KMS-11 (cell line): ENCODE data around the gene INCENP.

ENCODE experiments used
- H2AFZ ChIP-seq: fragments of 200-600 bp; sonication (generic); 2 replicates; pipeline ENCODE4 v1.6.1; 2016; ENCODE audit warnings: antibody characterized with exemption, mixed run types, low read depth
- H3K27ac ChIP-seq: fragments of 200-600 bp; sonication (generic); 2 replicates; pipeline ENCODE4 v1.6.1; 2016; ENCODE audit warnings: mild to moderate bottlenecking, mixed run types
- H3K27me3 ChIP-seq: fragments of 200-600 bp; sonication (generic); 2 replicates; pipeline ENCODE4 v1.6.1; 2017; ENCODE audit warnings: mild to moderate bottlenecking, low read depth, mixed run types, moderate library complexity; ENCODE audit not compliant: insufficient read depth
- H3K36me3 ChIP-seq: fragments of 200-600 bp; sonication (generic); 2 replicates; pipeline ENCODE4 v1.6.1; 2017; ENCODE audit warnings: mild to moderate bottlenecking, mixed run types; ENCODE audit not compliant: insufficient read depth
- H3K4me1 ChIP-seq: fragments of 200-600 bp; sonication (generic); 2 replicates; pipeline ENCODE4 v1.6.1; 2016; ENCODE audit warnings: mild to moderate bottlenecking, low read depth, mixed run types; ENCODE audit not compliant: poor library complexity, severe bottlenecking
- H3K4me2 ChIP-seq: fragments of 200-600 bp; sonication (generic); 2 replicates; pipeline ENCODE4 v1.7.0; 2016; ENCODE audit warnings: mild to moderate bottlenecking, mixed run types
- H3K4me3 ChIP-seq: fragments of 200-600 bp; sonication (generic); IDR thresholded peaks from 2 replicates; pipeline ENCODE4 v1.6.1; 2017; ENCODE audit warnings: low read depth, low read length, mixed read lengths; ENCODE audit not compliant: insufficient read depth
- H3K79me2 ChIP-seq: fragments of 200-600 bp; sonication (generic); 2 replicates; pipeline ENCODE4 v1.6.1; 2016; ENCODE audit warnings: low read depth, mixed run types; ENCODE audit not compliant: insufficient read depth
- H3K9ac ChIP-seq: fragments of 200-600 bp; sonication (generic); 2 replicates; pipeline ENCODE4 v1.6.1; 2016; ENCODE audit warnings: mild to moderate bottlenecking, mixed run types
- H4K20me1 ChIP-seq: fragments of 200-600 bp; sonication (generic); 2 replicates; pipeline ENCODE4 v1.6.1; 2016; ENCODE audit warnings: mild to moderate bottlenecking, mixed run types; ENCODE audit not compliant: insufficient read depth
- CTCF ChIP-seq: fragments of 200-600 bp; sonication (generic); conservative IDR thresholded peaks from 2 replicates; pipeline ENCODE4 v1.6.1; 2017; ENCODE audit warnings: low read depth, mild to moderate bottlenecking, antibody characterized with exemption, low read length, moderate library complexity, mixed read lengths

The INCENP gene

GRCh38 chr11:62137881-62138629, 14.2 kb downstream of the INCENP start:
- TF ChIP-seq CTCF: no peak
- Histone ChIP-seq H3K36me3 (peaks cover 5% of the 10 kb centered on the region; the same call in 1 of the 2 replicates), H4K20me1 (no peaks in the 10 kb centered on the region), H3K27ac (no peak overlapping the region), H3K79me2 (peaks cover 30% of the 10 kb centered on the region; the same call in 1 of the 2 replicates), H3K4me3 (no peak overlapping the region), H3K4me2 (no peak overlapping the region), H2AFZ (no peak overlapping the region), H3K27me3 (no peaks in the 10 kb centered on the region), H3K4me1 (no peaks in the 10 kb centered on the region), H3K9ac (no peak overlapping the region)

GRCh38 chr11:62138630-62139425, 15.0 kb downstream of the INCENP start:
- Histone ChIP-seq H2AFZ (no peak overlapping the region), H3K36me3 (peaks cover 5% of the 10 kb centered on the region; the same call in 1 of the 2 replicates), H4K20me1 (no peaks in the 10 kb centered on the region), H3K9ac (no peak overlapping the region), H3K4me3 (no peak overlapping the region), H3K4me1 (no peaks in the 10 kb centered on the region), H3K79me2 (peaks cover 22% of the 10 kb centered on the region; the same call in 1 of the 2 replicates), H3K27me3 (no peaks in the 10 kb centered on the region), H3K27ac (no peak overlapping the region), H3K4me2 (no peak overlapping the region)
- no peak for TF ChIP-seq CTCF

- H3K27me3 ChIP-seq: no peaks in the 10 kb centered on the region
- no peak overlapping the region for H3K4me3 ChIP-seq
- H3K36me3 ChIP-seq: peaks cover 5% of the 10 kb centered on the region; the same call in 1 of the 2 replicates
- peaks cover 16% of the 10 kb centered on the region; the same call in 1 of the 2 replicates for H3K79me2 ChIP-seq
- H3K4me1 ChIP-seq: no peaks in the 10 kb centered on the region
- H2AFZ ChIP-seq: no peak overlapping the region
- no peak overlapping the region for H3K4me2 ChIP-seq
- no peak for TF ChIP-seq CTCF
- no peak overlapping the region for H3K27ac ChIP-seq
- no peak overlapping the region for H3K9ac ChIP-seq
- H4K20me1 ChIP-seq: no peaks in the 10 kb centered on the region
These were observed 15.9 kb downstream of the INCENP start for GRCh38 chr11:62139526-62140303.
